KMS-11 (cell line): ENCODE measurements around the gene TVP23C.
"Not testable (repeated sequence)": the region's sequence is repeated elsewhere in the genome, so short reads cannot be mapped to it uniquely, and the experiment has no call there.

Experiments
- H2AFZ ChIP-seq: fragments of 200-600 bp; sonication (generic); 2 replicates; pipeline ENCODE4 v1.6.1; 2016; ENCODE audit warnings: antibody characterized with exemption, mixed run types, low read depth
- H3K27ac ChIP-seq: fragments of 200-600 bp; sonication (generic); 2 replicates; pipeline ENCODE4 v1.6.1; 2016; ENCODE audit warnings: mild to moderate bottlenecking, mixed run types
- H3K27me3 ChIP-seq: fragments of 200-600 bp; sonication (generic); 2 replicates; pipeline ENCODE4 v1.6.1; 2017; ENCODE audit warnings: mild to moderate bottlenecking, low read depth, mixed run types, moderate library complexity; ENCODE audit not compliant: insufficient read depth
- H3K36me3 ChIP-seq: fragments of 200-600 bp; sonication (generic); 2 replicates; pipeline ENCODE4 v1.6.1; 2017; ENCODE audit warnings: mild to moderate bottlenecking, mixed run types; ENCODE audit not compliant: insufficient read depth
- H3K4me1 ChIP-seq: fragments of 200-600 bp; sonication (generic); 2 replicates; pipeline ENCODE4 v1.6.1; 2016; ENCODE audit warnings: mild to moderate bottlenecking, low read depth, mixed run types; ENCODE audit not compliant: poor library complexity, severe bottlenecking
- H3K4me2 ChIP-seq: fragments of 200-600 bp; sonication (generic); 2 replicates; pipeline ENCODE4 v1.7.0; 2016; ENCODE audit warnings: mild to moderate bottlenecking, mixed run types
- H3K4me3 ChIP-seq: fragments of 200-600 bp; sonication (generic); IDR thresholded peaks from 2 replicates; pipeline ENCODE4 v1.6.1; 2017; ENCODE audit warnings: low read depth, low read length, mixed read lengths; ENCODE audit not compliant: insufficient read depth
- H3K79me2 ChIP-seq: fragments of 200-600 bp; sonication (generic); 2 replicates; pipeline ENCODE4 v1.6.1; 2016; ENCODE audit warnings: low read depth, mixed run types; ENCODE audit not compliant: insufficient read depth
- H3K9ac ChIP-seq: fragments of 200-600 bp; sonication (generic); 2 replicates; pipeline ENCODE4 v1.6.1; 2016; ENCODE audit warnings: mild to moderate bottlenecking, mixed run types
- H4K20me1 ChIP-seq: fragments of 200-600 bp; sonication (generic); 2 replicates; pipeline ENCODE4 v1.6.1; 2016; ENCODE audit warnings: mild to moderate bottlenecking, mixed run types; ENCODE audit not compliant: insufficient read depth
- TF ChIP-seq, protein P1 (sequence below): fragments of 200-600 bp; sonication (generic); conservative IDR thresholded peaks from 2 replicates; pipeline ENCODE4 v1.6.1; 2017; ENCODE audit warnings: low read depth, mild to moderate bottlenecking, antibody characterized with exemption, low read length, moderate library complexity, mixed read lengths

Gene TVP23C

GRCh38 chr17:15509095-15509494 is 54.2 kb downstream of the TVP23C start:
- H3K4me1 ChIP-seq, result no peaks in the 10 kb centered on the region
- no peaks in the 10 kb centered on the region for H4K20me1 ChIP-seq
- H3K27ac ChIP-seq, result no peak overlapping the region
- H3K36me3 ChIP-seq, result no peaks in the 10 kb centered on the region
- H3K9ac ChIP-seq, result no peak overlapping the region
- no peak overlapping the region for H3K4me2 ChIP-seq
- H3K79me2 ChIP-seq, result no peaks in the 10 kb centered on the region
- H3K27me3 ChIP-seq, result no peaks in the 10 kb centered on the region
- no peak overlapping the region for H2AFZ ChIP-seq
- H3K4me3 ChIP-seq, result no peak overlapping the region
- TF ChIP-seq, protein P1, sequence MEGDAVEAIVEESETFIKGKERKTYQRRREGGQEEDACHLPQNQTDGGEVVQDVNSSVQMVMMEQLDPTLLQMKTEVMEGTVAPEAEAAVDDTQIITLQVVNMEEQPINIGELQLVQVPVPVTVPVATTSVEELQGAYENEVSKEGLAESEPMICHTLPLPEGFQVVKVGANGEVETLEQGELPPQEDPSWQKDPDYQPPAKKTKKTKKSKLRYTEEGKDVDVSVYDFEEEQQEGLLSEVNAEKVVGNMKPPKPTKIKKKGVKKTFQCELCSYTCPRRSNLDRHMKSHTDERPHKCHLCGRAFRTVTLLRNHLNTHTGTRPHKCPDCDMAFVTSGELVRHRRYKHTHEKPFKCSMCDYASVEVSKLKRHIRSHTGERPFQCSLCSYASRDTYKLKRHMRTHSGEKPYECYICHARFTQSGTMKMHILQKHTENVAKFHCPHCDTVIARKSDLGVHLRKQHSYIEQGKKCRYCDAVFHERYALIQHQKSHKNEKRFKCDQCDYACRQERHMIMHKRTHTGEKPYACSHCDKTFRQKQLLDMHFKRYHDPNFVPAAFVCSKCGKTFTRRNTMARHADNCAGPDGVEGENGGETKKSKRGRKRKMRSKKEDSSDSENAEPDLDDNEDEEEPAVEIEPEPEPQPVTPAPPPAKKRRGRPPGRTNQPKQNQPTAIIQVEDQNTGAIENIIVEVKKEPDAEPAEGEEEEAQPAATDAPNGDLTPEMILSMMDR, result no peak

DNA sequence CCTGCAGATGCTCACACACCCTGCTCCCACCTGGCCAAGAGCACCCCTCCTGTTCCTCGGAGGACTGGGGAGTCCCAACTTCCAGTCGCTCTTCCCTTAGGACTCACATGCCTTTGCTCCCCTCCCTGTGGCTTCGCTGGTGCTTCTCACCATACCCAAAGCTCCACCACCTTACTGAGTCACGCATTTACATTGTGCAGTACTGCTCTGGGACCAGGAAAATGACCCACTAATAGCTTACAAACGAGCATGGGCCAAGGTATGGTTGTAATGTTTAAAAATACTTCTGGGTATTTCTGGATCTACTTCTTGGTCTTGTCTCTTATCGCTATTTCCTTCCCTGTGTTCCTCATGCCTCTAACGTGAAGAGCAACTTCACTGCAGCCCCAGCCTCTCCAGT is 54.8 kb downstream of the TVP23C start:
- Histone ChIP-seq H3K4me2 (no peak overlapping the region), H3K27ac (no peak overlapping the region), H3K9ac (no peak overlapping the region), H3K36me3 (no peaks in the 10 kb centered on the region), H2AFZ (no peak overlapping the region), H3K79me2 (no peaks in the 10 kb centered on the region), H3K27me3 (no peaks in the 10 kb centered on the region), H3K4me1 (no peaks in the 10 kb centered on the region), H3K4me3 (no peak overlapping the region), H4K20me1 (no peaks in the 10 kb centered on the region)
- TF ChIP-seq, protein P1, result no peak

DNA sequence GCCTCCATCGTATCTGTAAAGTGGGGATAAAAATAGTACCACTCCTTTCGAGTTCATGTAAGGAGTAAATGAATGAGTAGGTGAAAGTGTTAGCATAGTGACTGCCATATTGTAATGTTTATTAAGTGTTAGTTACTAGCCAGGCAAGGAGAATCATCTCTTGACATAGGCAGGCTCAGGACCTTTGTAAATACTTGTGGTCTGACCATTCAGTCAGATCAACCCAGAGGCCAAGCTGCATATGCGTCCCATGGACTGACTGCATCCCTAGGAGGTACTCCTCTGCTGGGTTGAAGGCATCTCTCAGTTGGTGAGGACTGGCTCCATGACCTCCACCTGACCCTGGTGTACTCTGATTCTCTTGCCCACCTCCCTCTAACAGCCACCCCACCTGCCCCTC is 55.4 kb downstream of the TVP23C start:
- TF ChIP-seq, protein P1, result no peak
- no peak overlapping the region for H3K27ac ChIP-seq
- no peaks in the 10 kb centered on the region for H3K27me3 ChIP-seq
- no peak overlapping the region for H3K9ac ChIP-seq
- no peaks in the 10 kb centered on the region for H3K36me3 ChIP-seq
- no peak overlapping the region for H2AFZ ChIP-seq
- H3K4me1 ChIP-seq, result no peaks in the 10 kb centered on the region
- H3K79me2 ChIP-seq, result no peaks in the 10 kb centered on the region
- no peak overlapping the region for H3K4me3 ChIP-seq
- H4K20me1 ChIP-seq, result no peaks in the 10 kb centered on the region
- no peak overlapping the region for H3K4me2 ChIP-seq

DNA sequence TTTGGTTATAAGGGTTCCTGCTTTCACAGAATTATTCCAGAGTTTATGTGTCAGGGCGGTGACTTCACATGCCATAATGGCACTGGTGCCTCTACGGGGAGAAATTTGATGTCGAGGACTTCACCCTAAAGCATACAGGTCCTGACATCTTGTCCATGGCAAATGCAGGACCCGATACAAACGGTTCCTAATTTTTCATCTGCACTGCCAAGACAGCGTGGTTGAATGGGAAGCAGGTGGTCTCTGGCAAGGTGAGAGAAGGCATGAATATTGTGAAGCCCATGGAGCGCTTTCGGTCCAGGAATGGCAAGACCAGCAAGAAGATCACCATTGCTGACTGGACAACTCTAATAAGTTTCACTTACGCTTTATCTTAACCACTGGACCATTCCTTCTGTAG is 56.3 kb downstream of the TVP23C start:
- H4K20me1 ChIP-seq, result no peaks in the 10 kb centered on the region
- no peaks in the 10 kb centered on the region for H3K79me2 ChIP-seq
- no peak overlapping the region for H3K4me3 ChIP-seq
- no peak overlapping the region for H3K9ac ChIP-seq
- H2AFZ ChIP-seq, result no peak overlapping the region
- H3K4me1 ChIP-seq, result no peaks in the 10 kb centered on the region
- H3K36me3 ChIP-seq, result no peaks in the 10 kb centered on the region
- no peak overlapping the region for H3K27ac ChIP-seq
- TF ChIP-seq, protein P1, result no peak
- H3K4me2 ChIP-seq, result no peak overlapping the region
- no peaks in the 10 kb centered on the region for H3K27me3 ChIP-seq

GRCh38 chr17:15505708-15506107 is 57.6 kb downstream of the TVP23C start:
- H4K20me1 ChIP-seq, H2AFZ ChIP-seq, H3K36me3 ChIP-seq, H3K4me2 ChIP-seq, H3K4me1 ChIP-seq, H3K27ac ChIP-seq, H3K79me2 ChIP-seq, H3K9ac ChIP-seq, H3K27me3 ChIP-seq, H3K4me3 ChIP-seq: not testable (repeated sequence)
